SK-N-SH treated with all-trans-retinoic acid at 6 μM for 48 hours (cell line): ENCODE measurements around the gene LUZP1.

ENCODE experiments used
- ATAC-seq: fragments of 200-7000 bp; cut with Tn5 transposase; 3 replicates; pipeline ENCODE4 v1.9.1; 2020; ENCODE audit warnings: mild to moderate bottlenecking, moderate library complexity
- ARNTL ChIP-seq: fragments of 450-650 bp; formaldehyde crosslinking; IDR thresholded peaks from 2 replicates; pipeline ENCODE4 v1.5.0; 2020; ENCODE audit warnings: low read depth, mild to moderate bottlenecking, moderate library complexity, borderline replicate concordance
- CSDC2 ChIP-seq: fragments of 250-450 bp; sonication (Bioruptor Pico); IDR thresholded peaks from 2 replicates; pipeline ENCODE4 v1.5.0; 2020; ENCODE audit warnings: mild to moderate bottlenecking, moderate library complexity
- ESRRG ChIP-seq: fragments of 250-450 bp; sonication (Bioruptor Pico); IDR thresholded peaks from 2 replicates; pipeline ENCODE4 v1.6.1; 2021; ENCODE audit warnings: mild to moderate bottlenecking
- GLIS3 ChIP-seq: fragments of 250-450 bp; sonication (Bioruptor Pico); IDR thresholded peaks from 2 replicates; pipeline ENCODE4 v1.5.0; 2020; ENCODE audit warnings: mild to moderate bottlenecking, moderate library complexity
- ISL1 ChIP-seq: fragments of 250-450 bp; sonication (Bioruptor Pico); IDR thresholded peaks from 2 replicates; pipeline ENCODE4 v2.1.2; 2022; ENCODE audit warnings: mild to moderate bottlenecking, moderate library complexity
- SNAI2 ChIP-seq: fragments of 250-450 bp; sonication (Bioruptor Pico); IDR thresholded peaks from 2 replicates; pipeline ENCODE4 v1.5.0; 2020; ENCODE audit warnings: mild to moderate bottlenecking, moderate library complexity
- TCF4 ChIP-seq: fragments of 250-450 bp; sonication (Bioruptor Pico); IDR thresholded peaks from 2 replicates; pipeline ENCODE4 v1.8.0; 2021; ENCODE audit warnings: mild to moderate bottlenecking, moderate library complexity, borderline replicate concordance
- TOX ChIP-seq: fragments of 250-450 bp; sonication (Bioruptor Pico); IDR thresholded peaks from 2 replicates; pipeline ENCODE4 v1.8.0; 2021; ENCODE audit warnings: mild to moderate bottlenecking, moderate library complexity, borderline replicate concordance
- ZFP3 ChIP-seq: fragments of 250-450 bp; sonication (Bioruptor Pico); IDR thresholded peaks from 2 replicates; pipeline ENCODE4 v1.5.0; 2020; ENCODE audit warnings: mild to moderate bottlenecking, moderate library complexity
- ZFP30 ChIP-seq: fragments of 450-650 bp; formaldehyde crosslinking; IDR thresholded peaks from 2 replicates; pipeline ENCODE4 v1.5.0; 2022; ENCODE audit warnings: mild to moderate bottlenecking, moderate library complexity
- ZNF565 ChIP-seq: fragments of 450-650 bp; formaldehyde crosslinking; conservative IDR thresholded peaks from 2 replicates; pipeline ENCODE4 v1.5.0; 2020; ENCODE audit warnings: low read depth, mild to moderate bottlenecking, moderate library complexity
- ZNF70 ChIP-seq: fragments of 450-650 bp; formaldehyde crosslinking; IDR thresholded peaks from 2 replicates; pipeline ENCODE4 v1.5.0; 2020; ENCODE audit warnings: mild to moderate bottlenecking, moderate library complexity
- ZNF8 ChIP-seq: fragments of 450-650 bp; formaldehyde crosslinking; IDR thresholded peaks from 2 replicates; pipeline ENCODE4 v1.5.0; 2020; ENCODE audit warnings: mild to moderate bottlenecking, moderate library complexity
- TF ChIP-seq, protein P1 (sequence below): fragments of 250-450 bp; sonication (Bioruptor Pico); IDR thresholded peaks from 2 replicates; pipeline ENCODE4 v1.8.0; 2020; ENCODE audit warnings: mild to moderate bottlenecking, moderate library complexity, borderline replicate concordance
- TF ChIP-seq, protein P2 (sequence below): fragments of 250-450 bp; sonication (Bioruptor Pico); IDR thresholded peaks from 2 replicates; pipeline ENCODE4 v1.5.1; 2020; ENCODE audit warnings: low read depth, mild to moderate bottlenecking, moderate library complexity
- TF ChIP-seq, protein P3 (sequence below): fragments of 250-450 bp; sonication (Bioruptor Pico); IDR thresholded peaks from 2 replicates; pipeline ENCODE4 v1.5.0; 2020; ENCODE audit warnings: mild to moderate bottlenecking, moderate library complexity
- TF ChIP-seq, protein P4 (sequence below): fragments of 250-450 bp; sonication (Bioruptor Pico); IDR thresholded peaks from 2 replicates; pipeline ENCODE4 v1.5.1; 2021; ENCODE audit warnings: mild to moderate bottlenecking, moderate library complexity

Gene LUZP1

DNA sequence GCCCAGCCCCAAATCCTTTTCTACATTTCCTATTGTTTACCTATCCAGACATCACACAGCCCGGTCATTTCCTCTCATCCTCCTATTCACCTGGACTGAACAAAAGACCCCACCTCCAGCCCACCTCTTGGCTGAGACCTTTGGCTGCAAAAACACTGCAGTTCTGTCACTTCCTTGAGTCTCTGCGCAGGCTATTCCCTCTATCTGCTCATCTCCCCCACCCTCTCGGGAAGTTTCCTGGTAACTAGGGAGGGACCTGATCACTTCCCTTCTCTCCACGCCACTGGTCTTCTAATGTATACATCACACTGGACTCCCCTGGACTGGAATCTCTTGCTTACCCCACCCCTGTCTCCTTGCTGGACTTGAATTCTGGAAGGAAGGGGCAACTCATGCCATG is 43.3 kb upstream of the LUZP1 start (continued):
- TF ChIP-seq, protein P1, sequence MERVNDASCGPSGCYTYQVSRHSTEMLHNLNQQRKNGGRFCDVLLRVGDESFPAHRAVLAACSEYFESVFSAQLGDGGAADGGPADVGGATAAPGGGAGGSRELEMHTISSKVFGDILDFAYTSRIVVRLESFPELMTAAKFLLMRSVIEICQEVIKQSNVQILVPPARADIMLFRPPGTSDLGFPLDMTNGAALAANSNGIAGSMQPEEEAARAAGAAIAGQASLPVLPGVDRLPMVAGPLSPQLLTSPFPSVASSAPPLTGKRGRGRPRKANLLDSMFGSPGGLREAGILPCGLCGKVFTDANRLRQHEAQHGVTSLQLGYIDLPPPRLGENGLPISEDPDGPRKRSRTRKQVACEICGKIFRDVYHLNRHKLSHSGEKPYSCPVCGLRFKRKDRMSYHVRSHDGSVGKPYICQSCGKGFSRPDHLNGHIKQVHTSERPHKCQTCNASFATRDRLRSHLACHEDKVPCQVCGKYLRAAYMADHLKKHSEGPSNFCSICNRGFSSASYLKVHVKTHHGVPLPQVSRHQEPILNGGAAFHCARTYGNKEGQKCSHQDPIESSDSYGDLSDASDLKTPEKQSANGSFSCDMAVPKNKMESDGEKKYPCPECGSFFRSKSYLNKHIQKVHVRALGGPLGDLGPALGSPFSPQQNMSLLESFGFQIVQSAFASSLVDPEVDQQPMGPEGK (CRISPR knock-in tag), result no peak
- TF ChIP-seq ZNF565 (CRISPR knock-in tag) (no peak), ZNF8 (no peak)
- TF ChIP-seq, protein P2, sequence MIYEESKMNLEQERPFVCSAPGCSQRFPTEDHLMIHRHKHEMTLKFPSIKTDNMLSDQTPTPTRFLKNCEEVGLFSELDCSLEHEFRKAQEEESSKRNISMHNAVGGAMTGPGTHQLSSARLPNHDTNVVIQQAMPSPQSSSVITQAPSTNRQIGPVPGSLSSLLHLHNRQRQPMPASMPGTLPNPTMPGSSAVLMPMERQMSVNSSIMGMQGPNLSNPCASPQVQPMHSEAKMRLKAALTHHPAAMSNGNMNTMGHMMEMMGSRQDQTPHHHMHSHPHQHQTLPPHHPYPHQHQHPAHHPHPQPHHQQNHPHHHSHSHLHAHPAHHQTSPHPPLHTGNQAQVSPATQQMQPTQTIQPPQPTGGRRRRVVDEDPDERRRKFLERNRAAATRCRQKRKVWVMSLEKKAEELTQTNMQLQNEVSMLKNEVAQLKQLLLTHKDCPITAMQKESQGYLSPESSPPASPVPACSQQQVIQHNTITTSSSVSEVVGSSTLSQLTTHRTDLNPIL (CRISPR knock-in tag), result no peak
- TF ChIP-seq, all 23 proteins: peak for 0

DNA sequence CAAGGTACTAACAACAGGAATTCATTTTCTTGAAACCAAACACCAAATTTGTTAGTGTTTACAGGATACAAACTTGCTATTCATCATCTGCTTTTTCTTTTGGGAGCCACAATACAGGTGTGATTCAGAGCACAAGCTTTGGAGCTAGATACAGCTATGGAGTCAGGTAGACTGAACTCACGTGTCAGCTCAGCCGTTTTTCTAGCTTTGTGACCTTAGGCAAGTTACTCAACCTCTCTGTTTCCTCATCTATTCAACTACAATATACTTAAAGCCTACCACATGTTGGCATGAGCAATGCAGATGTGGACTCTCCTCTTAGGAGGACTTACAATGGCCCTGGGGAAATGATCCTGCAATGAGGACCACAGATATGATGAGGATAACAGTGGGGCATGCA is 42.3 kb upstream of the LUZP1 start:
- no peak for TF ChIP-seq TCF4 (CRISPR knock-in tag)
- no peak for TF ChIP-seq ZNF70 (CRISPR knock-in tag)
- no peak for TF ChIP-seq ZNF8
- TF ChIP-seq ISL1, result no peak
- TF ChIP-seq, protein P1 (CRISPR knock-in tag), result no peak
- ATAC-seq, result no peak

DNA sequence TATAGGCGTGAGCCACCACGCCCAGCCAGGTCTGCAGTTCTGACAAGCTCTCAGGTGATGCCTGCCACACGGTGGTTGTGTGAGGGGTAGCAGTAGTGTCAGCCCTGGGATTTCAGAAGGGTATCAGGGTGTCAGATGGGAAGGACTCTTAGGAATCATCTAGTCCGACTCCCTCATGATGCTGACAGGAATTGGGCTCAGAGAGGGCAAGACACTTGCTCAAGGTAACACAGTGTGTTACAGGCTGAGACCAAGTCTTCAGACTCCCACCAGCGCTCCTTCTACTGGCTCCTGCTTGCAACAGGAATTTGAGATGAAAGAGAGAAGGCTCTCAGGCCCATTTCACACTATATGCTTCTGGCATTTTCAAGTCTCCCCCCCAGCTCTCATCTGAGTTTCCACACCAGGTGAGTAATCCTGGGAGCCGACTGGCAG is 41.7 kb upstream of the LUZP1 start:
- TF ChIP-seq ARNTL (CRISPR knock-in tag), result no peak
- TF ChIP-seq CSDC2, result no peak
- TF ChIP-seq, protein P3, sequence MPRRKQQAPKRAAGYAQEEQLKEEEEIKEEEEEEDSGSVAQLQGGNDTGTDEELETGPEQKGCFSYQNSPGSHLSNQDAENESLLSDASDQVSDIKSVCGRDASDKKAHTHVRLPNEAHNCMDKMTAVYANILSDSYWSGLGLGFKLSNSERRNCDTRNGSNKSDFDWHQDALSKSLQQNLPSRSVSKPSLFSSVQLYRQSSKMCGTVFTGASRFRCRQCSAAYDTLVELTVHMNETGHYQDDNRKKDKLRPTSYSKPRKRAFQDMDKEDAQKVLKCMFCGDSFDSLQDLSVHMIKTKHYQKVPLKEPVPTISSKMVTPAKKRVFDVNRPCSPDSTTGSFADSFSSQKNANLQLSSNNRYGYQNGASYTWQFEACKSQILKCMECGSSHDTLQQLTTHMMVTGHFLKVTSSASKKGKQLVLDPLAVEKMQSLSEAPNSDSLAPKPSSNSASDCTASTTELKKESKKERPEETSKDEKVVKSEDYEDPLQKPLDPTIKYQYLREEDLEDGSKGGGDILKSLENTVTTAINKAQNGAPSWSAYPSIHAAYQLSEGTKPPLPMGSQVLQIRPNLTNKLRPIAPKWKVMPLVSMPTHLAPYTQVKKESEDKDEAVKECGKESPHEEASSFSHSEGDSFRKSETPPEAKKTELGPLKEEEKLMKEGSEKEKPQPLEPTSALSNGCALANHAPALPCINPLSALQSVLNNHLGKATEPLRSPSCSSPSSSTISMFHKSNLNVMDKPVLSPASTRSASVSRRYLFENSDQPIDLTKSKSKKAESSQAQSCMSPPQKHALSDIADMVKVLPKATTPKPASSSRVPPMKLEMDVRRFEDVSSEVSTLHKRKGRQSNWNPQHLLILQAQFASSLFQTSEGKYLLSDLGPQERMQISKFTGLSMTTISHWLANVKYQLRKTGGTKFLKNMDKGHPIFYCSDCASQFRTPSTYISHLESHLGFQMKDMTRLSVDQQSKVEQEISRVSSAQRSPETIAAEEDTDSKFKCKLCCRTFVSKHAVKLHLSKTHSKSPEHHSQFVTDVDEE (CRISPR knock-in tag), result no peak
- TF ChIP-seq ISL1, result no peak
- no peak for TF ChIP-seq SNAI2 (CRISPR knock-in tag)
- TF ChIP-seq GLIS3 (CRISPR knock-in tag), result no peak
- TF ChIP-seq ESRRG (CRISPR knock-in tag), result no peak
- TF ChIP-seq ZFP30 (CRISPR knock-in tag), result no peak
- no peak for TF ChIP-seq TOX
- no peak for TF ChIP-seq ZFP3 (CRISPR knock-in tag)
- TF ChIP-seq ZNF565 (CRISPR knock-in tag), result no peak
- peak; percentile 46 for ATAC-seq

DNA sequence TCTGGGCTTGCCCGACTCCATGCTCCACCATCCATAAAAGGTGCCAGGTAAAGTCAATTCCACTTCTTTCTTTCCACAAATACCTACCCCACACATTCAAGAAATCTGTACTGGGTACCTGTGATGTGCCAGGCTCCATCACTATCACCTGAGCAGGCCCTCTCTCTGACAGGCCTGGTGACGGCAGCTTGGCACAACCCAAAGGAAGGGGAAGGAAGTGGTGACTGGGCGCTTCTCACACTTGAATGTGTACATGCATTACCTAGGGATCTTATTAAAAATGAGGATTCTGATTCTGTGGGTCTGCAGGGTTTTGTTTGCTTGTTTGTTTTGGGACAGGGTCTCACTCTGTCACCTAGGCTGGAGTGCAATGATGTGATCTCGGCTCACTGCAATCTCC is 41.1 kb upstream of the LUZP1 start:
- ATAC-seq, result no peak
- no peak for TF ChIP-seq ZFP3 (CRISPR knock-in tag)
- TF ChIP-seq, protein P4, sequence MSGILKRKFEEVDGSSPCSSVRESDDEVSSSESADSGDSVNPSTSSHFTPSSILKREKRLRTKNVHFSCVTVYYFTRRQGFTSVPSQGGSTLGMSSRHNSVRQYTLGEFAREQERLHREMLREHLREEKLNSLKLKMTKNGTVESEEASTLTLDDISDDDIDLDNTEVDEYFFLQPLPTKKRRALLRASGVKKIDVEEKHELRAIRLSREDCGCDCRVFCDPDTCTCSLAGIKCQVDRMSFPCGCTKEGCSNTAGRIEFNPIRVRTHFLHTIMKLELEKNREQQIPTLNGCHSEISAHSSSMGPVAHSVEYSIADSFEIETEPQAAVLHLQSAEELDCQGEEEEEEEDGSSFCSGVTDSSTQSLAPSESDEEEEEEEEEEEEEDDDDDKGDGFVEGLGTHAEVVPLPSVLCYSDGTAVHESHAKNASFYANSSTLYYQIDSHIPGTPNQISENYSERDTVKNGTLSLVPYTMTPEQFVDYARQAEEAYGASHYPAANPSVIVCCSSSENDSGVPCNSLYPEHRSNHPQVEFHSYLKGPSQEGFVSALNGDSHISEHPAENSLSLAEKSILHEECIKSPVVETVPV (CRISPR knock-in tag), result no peak
- TF ChIP-seq, protein P2 (CRISPR knock-in tag), result no peak
